NCI-H1694 treated with DMSO at 0.1 percent for 48 hours (cell line): ENCODE data around the gene CEP192.

Source experiments
- DNase-seq: peaks from one replicate; lab custom pipeline; 2025; lab: John Stamatoyannopoulos, UW

CEP192 gene

DNA sequence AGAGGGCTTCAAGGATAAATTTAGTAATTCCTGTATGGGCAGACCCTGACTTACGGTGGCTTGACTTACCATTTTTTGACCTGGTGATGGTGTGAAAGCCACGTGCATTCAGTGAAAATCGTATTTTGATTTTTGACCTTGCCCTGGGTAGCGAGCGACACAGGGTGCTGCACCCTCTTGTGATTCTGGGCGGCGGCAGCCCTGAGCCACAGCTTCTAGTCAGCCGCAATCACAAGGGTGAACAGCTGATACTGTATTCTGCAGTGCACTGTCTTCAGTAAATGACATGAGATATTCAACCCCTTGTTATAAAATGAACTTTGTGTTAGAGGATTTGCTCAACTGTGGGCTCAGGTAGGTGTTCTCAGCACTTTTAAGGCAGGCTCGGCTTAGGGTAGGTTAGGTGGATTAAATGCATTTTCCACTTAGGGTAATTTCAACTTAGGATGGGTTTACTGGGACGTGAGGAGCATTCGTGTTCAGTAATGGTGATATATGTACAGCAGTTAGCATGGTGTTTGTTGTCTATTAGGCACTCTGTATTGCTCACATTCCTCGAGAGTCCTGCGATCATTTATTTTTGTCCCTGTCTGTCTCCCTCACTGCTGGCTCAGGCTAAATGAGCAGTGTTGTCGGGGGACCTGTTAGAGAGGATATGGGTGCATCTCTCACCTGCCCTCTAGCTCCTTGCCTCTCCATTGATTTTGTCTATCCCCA is 109.9 kb downstream of the CEP192 start:
- no peak for DNase-seq

DNA sequence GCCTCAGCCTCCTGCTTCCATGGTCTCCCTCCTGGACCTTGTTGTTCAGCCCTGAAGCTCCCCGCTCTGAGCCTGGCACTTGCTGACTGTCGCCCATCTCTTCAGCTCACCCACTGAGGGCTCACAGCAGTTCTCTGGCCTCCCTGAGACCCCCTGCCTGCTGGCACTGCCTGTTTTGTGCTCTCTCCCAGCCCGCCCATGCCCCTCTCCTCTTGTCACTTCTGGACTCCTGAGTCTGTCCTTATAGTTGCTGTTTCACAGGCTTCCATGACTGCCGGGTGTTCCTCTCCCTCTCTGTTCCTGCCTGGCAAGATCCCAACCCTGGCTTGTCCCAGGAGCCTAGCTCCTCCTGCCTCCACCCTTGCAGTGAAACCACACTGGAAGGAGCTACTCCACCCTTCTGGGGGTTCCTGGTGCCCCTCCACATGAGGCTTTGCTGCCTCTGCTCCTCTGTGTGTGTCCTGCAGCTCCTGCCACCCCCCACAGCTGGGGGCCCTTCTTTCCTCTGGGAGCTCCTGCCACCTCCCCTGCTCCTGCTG is 110.6 kb downstream of the CEP192 start:
- DNase-seq, result no peak

DNA sequence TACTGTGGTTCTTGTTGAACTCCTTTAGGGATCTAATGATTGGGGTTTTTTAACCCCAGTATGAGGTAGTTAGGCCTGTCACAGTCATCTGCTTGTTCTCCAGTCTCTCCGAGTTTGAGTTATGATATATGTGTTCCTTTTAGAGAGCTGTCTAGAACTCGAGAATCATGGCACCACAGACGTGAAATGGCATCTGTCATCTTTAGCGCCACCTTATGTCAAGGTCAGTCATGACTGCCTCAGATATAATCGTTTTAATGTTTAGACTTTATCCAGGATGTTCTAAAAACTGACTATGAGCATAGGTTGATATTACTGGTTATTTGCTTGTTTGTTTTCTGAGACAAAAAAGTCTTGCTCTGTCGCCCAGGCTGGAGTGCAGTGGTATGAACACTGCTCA is 112.2 kb downstream of the CEP192 start:
- no peak for DNase-seq

DNA sequence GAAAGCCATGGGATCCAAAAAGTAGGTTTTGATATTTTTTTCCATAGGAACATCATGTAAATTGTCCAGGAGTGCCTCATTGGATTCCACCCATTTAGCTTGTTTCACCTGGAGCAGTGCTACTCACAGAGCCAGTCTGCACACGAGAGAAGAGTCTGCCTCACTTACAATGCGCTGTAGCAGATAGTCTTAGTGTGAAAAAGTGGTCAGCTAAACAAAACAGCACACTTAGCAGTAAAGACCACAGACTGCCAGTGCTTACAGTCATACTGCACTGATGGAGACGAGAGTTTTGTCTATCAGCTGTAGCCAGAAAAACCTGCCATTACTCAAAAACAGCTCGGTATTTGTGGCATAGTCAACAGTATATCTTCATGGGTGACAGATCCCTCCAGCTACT is 113.9 kb downstream of the CEP192 start:
- DNase-seq, result no peak

DNA sequence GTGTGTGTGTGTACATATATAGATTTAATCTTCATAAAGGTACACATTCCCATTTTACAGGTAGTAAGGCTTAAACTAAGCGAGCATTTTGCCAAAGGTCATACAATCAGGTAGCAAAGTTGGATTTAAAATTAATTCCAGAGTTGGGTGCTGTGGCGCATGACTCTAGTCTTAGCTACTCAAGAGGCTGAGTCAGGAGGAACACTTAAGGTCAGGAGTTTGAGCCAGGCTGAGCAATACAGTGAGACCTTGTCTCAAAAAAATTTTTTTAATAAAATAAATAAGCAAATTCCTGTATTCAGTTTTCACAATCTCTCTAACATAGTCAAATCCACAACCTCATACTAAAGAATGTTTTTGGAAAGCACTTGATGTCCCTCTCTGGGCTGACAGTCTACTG is 115.9 kb downstream of the CEP192 start:
- no peak for DNase-seq

DNA sequence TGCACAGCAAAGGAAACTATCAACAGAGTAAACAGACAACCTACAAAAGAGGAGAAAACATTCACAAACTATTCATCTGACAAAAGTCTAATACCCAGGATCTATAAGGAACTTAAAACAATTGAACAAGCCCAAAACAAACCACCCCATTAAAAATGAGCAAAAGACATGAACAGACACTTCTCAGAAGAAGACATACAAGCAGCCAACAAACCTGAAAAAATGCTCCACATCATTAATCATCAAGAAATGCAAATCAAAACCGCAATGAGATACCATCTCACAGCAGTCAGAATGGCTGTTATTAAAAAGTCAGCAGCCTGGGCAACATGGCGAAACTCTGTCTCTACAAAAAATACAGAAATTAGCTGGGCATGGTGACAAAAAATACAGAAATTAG is 117.2 kb downstream of the CEP192 start:
- no peak for DNase-seq

DNA sequence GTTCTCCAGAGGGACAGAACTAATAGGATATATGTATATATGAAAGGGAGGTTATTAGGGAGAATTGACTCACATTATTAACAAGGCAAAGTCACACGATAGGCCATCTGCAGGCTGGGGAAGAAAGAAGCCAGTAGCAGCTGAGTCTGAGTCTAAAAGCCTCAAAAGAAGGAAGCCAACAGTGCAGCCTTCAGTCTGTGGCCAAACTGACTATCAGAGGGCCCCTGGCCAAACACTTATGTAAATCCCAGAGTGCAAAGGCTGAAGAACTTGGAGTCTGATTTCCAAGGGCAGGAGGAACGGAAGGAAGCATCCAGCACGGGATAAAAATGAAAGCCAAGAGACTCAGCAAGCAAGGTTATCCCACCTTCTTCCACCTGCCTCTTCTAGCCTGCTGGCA is 119.4 kb downstream of the CEP192 start:
- DNase-seq, result no peak

DNA sequence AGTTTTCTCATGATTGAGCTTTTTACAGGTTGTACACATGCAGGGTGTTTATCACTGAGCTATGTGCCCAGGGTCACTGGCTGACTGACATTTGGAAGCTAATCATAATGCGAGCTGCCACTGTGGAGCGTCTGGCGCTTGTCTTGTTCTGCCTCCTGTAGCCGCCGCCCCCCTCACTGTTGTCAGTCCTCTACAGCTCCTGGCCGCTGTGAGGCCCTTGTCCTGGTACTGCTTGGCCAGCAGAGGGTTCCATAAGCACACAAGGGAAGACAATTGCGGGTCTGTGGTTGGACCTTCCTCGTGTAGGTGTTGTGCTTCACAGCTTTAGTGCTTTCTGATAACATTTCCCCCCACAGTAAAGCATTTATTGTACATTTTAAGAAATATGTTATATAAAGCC is 121.8 kb downstream of the CEP192 start:
- no peak for DNase-seq

DNA sequence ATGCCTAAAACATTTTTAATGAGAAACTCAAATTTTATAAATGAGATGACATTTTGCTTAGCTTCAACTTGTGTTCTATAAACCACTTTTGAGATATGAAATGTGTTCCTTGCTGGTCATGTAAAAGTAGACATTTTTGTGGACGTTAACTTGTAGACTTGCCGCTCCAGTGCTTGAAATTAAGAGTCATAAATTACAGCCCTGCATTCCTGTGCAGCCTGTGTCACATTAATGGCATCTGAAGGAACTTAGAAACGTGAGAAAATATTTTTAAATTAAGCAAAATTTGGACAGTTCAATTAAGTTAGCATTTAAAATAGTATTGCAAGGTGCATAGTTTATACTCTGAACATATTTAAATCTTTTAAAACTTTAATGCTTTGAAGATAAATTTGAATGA is 129.1 kb downstream of the CEP192 start:
- no peak for DNase-seq

DNA sequence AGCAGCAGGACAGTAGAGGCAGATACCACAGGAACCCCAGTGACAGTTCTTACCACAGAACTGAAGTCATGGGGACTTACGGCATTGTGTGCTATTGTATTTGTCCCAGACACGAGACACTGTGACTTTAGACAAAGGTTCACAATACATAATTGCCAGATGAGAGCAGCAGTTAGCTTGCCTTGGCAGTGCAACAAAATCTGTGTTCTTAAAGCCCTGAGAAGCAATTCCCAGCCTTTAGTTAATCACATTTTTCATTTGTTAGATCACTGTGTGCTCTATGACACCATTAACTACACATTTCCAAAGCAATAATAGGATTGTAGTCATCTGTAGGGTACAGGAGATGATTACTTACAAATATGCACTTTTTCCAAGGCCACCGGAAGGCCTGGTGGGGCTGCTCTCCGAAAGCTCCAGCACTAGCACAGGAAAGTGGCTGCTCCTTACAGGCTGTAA is 129.8 kb downstream of the CEP192 start:
- no peak for DNase-seq

- DNase-seq, result no peak
Measured at GRCh38 chr18:13124411-13124810, 133.2 kb downstream of the CEP192 start.

GRCh38 chr18:13125191-13125590 is 134.0 kb downstream of the CEP192 start:
- DNase-seq, result no peak

- DNase-seq, result no peak
Measured at GRCh38 chr18:13126966-13127598, 135.9 kb downstream of the CEP192 start.

- no peak for DNase-seq
Measured at GRCh38 chr18:13131283-13131682, 140.1 kb downstream of the CEP192 start.

DNA sequence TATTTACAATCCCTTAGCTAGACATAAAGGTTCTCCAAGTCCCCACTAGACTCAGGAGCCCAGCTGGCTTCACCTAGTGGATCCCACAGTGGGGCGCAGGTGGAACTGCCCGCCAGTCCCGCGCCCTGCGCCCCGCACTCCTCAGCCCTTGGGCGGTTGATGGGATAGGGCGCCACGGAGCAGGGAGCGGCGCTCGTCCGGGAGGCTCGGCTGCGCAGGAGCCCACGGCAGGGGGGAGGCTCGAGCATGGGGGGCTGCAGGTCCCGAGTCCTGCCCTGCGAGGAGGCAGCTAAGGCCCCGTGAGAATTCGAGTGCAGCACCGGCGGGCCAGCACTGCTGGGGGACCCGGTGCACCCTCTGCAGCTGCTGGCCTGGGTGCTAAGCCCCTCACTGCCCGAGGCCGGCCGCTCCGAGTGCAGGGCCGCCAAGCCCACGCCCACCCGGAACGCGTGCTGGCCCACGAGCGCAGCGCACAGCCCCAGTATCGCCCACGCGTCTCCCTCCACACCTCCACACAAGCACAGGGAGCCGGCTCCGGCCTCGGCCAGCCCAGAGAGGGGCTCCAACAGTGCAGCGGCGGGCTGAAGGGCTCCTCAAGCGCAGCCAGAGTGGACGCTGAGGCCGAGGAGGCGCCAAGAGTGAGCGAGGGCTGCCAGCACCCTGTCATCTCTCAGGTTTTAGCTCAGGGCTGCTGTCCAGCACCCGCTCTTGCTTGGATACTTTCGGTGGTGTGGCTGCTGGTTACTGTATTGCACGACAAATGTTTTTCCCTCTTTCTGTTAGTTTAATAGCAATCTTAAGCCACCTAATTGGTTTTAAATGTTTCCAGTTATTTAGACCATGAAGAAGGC is 143.6 kb downstream of the CEP192 start:
- no peak for DNase-seq

GRCh38 chr18:13136056-13136903 is 145.1 kb downstream of the CEP192 start:
- DNase-seq, result no peak

DNA sequence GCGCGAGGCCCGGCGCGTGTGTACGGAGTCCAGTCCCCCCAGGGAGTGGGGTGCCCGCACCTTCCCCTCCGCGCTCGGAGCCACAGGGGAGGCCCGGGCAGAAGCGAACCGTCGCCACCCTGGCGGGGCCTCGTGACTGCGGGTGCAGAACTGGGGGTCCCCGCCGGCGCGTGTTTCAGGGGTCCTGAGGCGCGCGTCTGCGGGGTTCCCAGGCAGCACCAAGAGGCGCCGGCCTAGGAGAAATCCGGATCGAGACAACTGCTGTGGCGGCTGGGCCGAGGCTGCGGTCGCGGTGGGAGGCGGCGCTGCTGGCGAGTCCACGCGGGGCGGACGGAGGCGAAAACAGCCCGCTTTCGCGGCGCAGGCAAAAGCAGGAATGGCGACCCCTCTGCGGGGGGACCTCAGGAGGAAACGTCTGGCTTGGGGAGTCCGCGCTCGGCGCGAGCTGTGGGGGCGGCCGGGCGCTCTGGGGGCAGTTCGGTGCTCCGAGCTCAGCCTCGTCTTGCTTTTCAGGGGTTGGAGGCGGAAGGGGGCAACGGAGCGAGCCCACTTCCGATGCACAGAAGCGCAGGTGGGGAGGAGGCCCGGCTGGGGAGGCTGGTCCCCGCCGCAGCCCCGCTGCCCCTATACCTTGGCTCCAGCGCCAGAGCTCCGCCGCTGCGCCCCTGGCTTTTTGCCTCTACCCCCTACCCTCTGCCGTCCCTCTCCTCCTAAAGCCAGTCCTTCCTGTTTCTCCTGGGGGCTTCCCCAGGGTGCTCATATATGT is 145.9 kb downstream of the CEP192 start:
- no peak for DNase-seq

GRCh38 chr18:13137670-13138419 is 146.7 kb downstream of the CEP192 start:
- DNase-seq, result no peak

- DNase-seq, result no peak
Measured at GRCh38 chr18:13138420-13139139, 147.4 kb downstream of the CEP192 start.
